Liver (tissue), 3 donors: Measurements from ENCODE around the gene HDGFL3.

ENCODE experiments used
- GABPA ChIP-seq, 2 donors: IDR thresholded peaks in 1 of 2; conservative IDR thresholded peaks in 1 of 2; 2 replicates each; pipeline ENCODE4 v1.6.1; 2016; ENCODE audit warnings: antibody characterized with exemption in 2 of 2, mild to moderate bottlenecking in 1 of 2, moderate library complexity in 1 of 2
- JUND ChIP-seq, 2 donors: IDR thresholded peaks; 2 replicates each; pipeline ENCODE4 v1.6.1; 2016; ENCODE audit warnings: antibody characterized with exemption in 2 of 2
- SP1 ChIP-seq: IDR thresholded peaks from 2 replicates; pipeline ENCODE4 v1.6.1; 2018; ENCODE audit warnings: antibody characterized with exemption, mild to moderate bottlenecking
- YY1 ChIP-seq: IDR thresholded peaks from 2 replicates; pipeline ENCODE4 v1.6.1; 2016; ENCODE audit warnings: antibody characterized with exemption, mild to moderate bottlenecking
- TF ChIP-seq, protein P1 (sequence below): fragments of 150-350 bp; IDR thresholded peaks from 2 replicates; pipeline ENCODE4 v1.5.1; 2017; ENCODE audit warnings: improper control_type of control experiment, low read depth, low read length; ENCODE audit not compliant: missing input control
- TF ChIP-seq, protein P2 (sequence below): IDR thresholded peaks from 2 replicates; pipeline ENCODE4 v1.6.1; 2016; ENCODE audit warnings: antibody characterized with exemption, mild to moderate bottlenecking
- TF ChIP-seq, protein P3 (sequence below): IDR thresholded peaks from 2 replicates; pipeline ENCODE4 v1.6.1; 2016; ENCODE audit warnings: antibody characterized with exemption
- donor health status: healthy.
- donor health status: healthy.

DNA sequence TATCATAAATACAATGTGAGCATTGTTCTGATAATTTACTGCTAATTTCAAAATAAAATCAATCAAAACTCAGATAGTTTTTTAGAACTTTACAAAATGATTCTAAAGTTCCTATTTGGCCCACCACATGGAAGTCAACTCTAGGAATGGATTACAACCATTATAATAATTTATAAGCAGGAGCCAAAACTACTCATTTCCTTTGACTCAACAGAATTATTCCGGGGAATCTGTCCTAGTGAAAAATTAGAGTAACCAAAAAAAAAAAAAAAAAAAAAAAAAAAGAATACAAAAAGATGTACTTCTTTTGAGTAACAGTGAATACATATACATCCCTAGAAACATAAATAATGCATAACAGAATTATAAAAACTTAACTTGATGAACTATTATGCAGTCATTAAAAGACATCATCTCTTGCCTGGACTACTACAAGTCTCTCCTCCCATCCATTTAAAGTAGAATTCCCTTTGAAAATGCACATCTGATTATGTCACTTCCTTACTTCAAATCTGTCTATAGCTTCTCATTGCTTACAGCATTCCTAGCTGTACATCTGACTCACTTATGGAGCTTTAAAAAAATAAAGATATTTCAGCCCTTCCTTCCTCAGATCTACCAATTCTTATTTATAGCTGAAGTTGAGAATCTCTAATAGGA is 43.4 kb downstream of the HDGFL3 start:
- TF ChIP-seq, protein P1, sequence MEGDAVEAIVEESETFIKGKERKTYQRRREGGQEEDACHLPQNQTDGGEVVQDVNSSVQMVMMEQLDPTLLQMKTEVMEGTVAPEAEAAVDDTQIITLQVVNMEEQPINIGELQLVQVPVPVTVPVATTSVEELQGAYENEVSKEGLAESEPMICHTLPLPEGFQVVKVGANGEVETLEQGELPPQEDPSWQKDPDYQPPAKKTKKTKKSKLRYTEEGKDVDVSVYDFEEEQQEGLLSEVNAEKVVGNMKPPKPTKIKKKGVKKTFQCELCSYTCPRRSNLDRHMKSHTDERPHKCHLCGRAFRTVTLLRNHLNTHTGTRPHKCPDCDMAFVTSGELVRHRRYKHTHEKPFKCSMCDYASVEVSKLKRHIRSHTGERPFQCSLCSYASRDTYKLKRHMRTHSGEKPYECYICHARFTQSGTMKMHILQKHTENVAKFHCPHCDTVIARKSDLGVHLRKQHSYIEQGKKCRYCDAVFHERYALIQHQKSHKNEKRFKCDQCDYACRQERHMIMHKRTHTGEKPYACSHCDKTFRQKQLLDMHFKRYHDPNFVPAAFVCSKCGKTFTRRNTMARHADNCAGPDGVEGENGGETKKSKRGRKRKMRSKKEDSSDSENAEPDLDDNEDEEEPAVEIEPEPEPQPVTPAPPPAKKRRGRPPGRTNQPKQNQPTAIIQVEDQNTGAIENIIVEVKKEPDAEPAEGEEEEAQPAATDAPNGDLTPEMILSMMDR: no peak
- TF ChIP-seq GABPA (IDR thresholded peaks at IDR 0.05 in 1 of 2, conservative IDR thresholded peaks at IDR 0.05 in 1 of 2): no peak
- TF ChIP-seq, protein P2, sequence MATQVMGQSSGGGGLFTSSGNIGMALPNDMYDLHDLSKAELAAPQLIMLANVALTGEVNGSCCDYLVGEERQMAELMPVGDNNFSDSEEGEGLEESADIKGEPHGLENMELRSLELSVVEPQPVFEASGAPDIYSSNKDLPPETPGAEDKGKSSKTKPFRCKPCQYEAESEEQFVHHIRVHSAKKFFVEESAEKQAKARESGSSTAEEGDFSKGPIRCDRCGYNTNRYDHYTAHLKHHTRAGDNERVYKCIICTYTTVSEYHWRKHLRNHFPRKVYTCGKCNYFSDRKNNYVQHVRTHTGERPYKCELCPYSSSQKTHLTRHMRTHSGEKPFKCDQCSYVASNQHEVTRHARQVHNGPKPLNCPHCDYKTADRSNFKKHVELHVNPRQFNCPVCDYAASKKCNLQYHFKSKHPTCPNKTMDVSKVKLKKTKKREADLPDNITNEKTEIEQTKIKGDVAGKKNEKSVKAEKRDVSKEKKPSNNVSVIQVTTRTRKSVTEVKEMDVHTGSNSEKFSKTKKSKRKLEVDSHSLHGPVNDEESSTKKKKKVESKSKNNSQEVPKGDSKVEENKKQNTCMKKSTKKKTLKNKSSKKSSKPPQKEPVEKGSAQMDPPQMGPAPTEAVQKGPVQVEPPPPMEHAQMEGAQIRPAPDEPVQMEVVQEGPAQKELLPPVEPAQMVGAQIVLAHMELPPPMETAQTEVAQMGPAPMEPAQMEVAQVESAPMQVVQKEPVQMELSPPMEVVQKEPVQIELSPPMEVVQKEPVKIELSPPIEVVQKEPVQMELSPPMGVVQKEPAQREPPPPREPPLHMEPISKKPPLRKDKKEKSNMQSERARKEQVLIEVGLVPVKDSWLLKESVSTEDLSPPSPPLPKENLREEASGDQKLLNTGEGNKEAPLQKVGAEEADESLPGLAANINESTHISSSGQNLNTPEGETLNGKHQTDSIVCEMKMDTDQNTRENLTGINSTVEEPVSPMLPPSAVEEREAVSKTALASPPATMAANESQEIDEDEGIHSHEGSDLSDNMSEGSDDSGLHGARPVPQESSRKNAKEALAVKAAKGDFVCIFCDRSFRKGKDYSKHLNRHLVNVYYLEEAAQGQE: no peak
- no peak for TF ChIP-seq JUND (IDR thresholded peaks at IDR 0.05)
- no peak for TF ChIP-seq SP1
- no peak for TF ChIP-seq YY1
- TF ChIP-seq, protein P3, sequence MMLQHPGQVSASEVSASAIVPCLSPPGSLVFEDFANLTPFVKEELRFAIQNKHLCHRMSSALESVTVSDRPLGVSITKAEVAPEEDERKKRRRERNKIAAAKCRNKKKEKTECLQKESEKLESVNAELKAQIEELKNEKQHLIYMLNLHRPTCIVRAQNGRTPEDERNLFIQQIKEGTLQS: no peak
